ENCODE measurements around the gene DGKH. TPM values are rescaled to one million over a fixed set of nuclear protein-coding genes. Genes with fewer than 3 reads are reported as not detected.

The DGKH gene
- total RNA-seq, 1 donor = 8.7 TPM

- Histone ChIP-seq H4K20me1 (ENCODE audit: insufficient read depth, low read length) (no peaks in the 10 kb centered on the region), H3K4me2 (ENCODE audit: insufficient read depth, low read length) (no peak overlapping the region), H3K27ac (ENCODE audit: low read depth, low read length) (no peak overlapping the region), H3K79me2 (ENCODE audit: insufficient read depth, low read length) (no peaks in the 10 kb centered on the region), H3K4me1 (ENCODE audit: insufficient read depth, low read length) (no peaks in the 10 kb centered on the region), H3K27me3 (ENCODE audit: insufficient read depth, low read length) (no peaks in the 10 kb centered on the region), H2AFZ (ENCODE audit: low read length) (peak overlapping the region; percentile 59), H3K9me3 (ENCODE audit: low read depth, low read length) (no peaks in the 10 kb centered on the region), H3K36me3 (ENCODE audit: insufficient read depth, low read length) (peaks cover 35% of the 10 kb centered on the region), H3K4me3 (ENCODE audit: insufficient read depth, low read length) (no peak overlapping the region)
- DNase-seq (ENCODE audit: insufficient read length, low spot score, missing footprints) = peak; percentile 26
- TF ChIP-seq, protein P1, sequence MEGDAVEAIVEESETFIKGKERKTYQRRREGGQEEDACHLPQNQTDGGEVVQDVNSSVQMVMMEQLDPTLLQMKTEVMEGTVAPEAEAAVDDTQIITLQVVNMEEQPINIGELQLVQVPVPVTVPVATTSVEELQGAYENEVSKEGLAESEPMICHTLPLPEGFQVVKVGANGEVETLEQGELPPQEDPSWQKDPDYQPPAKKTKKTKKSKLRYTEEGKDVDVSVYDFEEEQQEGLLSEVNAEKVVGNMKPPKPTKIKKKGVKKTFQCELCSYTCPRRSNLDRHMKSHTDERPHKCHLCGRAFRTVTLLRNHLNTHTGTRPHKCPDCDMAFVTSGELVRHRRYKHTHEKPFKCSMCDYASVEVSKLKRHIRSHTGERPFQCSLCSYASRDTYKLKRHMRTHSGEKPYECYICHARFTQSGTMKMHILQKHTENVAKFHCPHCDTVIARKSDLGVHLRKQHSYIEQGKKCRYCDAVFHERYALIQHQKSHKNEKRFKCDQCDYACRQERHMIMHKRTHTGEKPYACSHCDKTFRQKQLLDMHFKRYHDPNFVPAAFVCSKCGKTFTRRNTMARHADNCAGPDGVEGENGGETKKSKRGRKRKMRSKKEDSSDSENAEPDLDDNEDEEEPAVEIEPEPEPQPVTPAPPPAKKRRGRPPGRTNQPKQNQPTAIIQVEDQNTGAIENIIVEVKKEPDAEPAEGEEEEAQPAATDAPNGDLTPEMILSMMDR (IDR thresholded peaks at IDR 0.05; ENCODE audit: extremely low read depth, low read depth, low read length) = peak; percentile 70
Observed at GRCh38 chr13:42215578-42216421, 167.4 kb downstream of the DGKH start.

- Histone ChIP-seq H3K79me2 (ENCODE audit: insufficient read depth, low read length) (no peaks in the 10 kb centered on the region), H3K4me3 (ENCODE audit: insufficient read depth, low read length) (no peak overlapping the region), H4K20me1 (ENCODE audit: insufficient read depth, low read length) (no peaks in the 10 kb centered on the region), H3K9me3 (ENCODE audit: low read depth, low read length) (no peaks in the 10 kb centered on the region), H3K27ac (ENCODE audit: low read depth, low read length) (no peak overlapping the region), H3K4me2 (ENCODE audit: insufficient read depth, low read length) (no peak overlapping the region), H3K27me3 (ENCODE audit: insufficient read depth, low read length) (no peaks in the 10 kb centered on the region), H3K4me1 (ENCODE audit: insufficient read depth, low read length) (no peaks in the 10 kb centered on the region), H3K36me3 (ENCODE audit: insufficient read depth, low read length) (peaks cover 38% of the 10 kb centered on the region), H2AFZ (ENCODE audit: low read length) (no peak overlapping the region)
- no peak for DNase-seq (ENCODE audit: insufficient read length, low spot score, missing footprints)
- TF ChIP-seq, protein P1 (IDR thresholded peaks at IDR 0.05; ENCODE audit: extremely low read depth, low read depth, low read length) = no peak
Observed at GRCh38 chr13:42216422-42216735, 167.9 kb downstream of the DGKH start.

DNA sequence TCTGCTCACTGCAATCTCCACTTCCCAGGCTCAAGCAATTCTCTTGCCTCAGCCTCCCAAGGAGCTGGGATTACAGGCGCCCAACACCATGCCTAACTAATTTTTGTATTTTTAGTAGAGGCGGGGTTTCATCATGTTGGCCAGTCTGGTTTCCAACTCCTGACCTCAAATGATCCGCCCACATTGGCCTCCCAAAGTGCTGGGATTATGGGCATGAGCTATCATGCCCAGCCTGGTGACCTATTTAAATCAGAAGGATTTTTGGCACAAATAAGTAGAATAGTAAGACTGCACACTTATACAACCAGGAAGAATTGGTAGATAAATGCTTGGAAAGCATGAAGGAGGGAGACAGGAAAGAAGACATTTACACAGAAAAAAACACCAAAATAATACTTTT is 170.1 kb downstream of the DGKH start:
- no peak for DNase-seq (ENCODE audit: insufficient read length, low spot score, missing footprints)
- TF ChIP-seq, protein P1 (IDR thresholded peaks at IDR 0.05; ENCODE audit: extremely low read depth, low read depth, low read length) = no peak
- H3K79me2 ChIP-seq (ENCODE audit: insufficient read depth, low read length) = no peaks in the 10 kb centered on the region
- H3K36me3 ChIP-seq (ENCODE audit: insufficient read depth, low read length) = peaks cover 33% of the 10 kb centered on the region
- H3K27me3 ChIP-seq (ENCODE audit: insufficient read depth, low read length) = no peaks in the 10 kb centered on the region
- H3K4me2 ChIP-seq (ENCODE audit: insufficient read depth, low read length) = no peak overlapping the region
- H4K20me1 ChIP-seq (ENCODE audit: insufficient read depth, low read length) = no peaks in the 10 kb centered on the region
- no peak overlapping the region for H2AFZ ChIP-seq (ENCODE audit: low read length)
- H3K4me1 ChIP-seq (ENCODE audit: insufficient read depth, low read length) = no peaks in the 10 kb centered on the region
- H3K4me3 ChIP-seq (ENCODE audit: insufficient read depth, low read length) = no peak overlapping the region
- H3K27ac ChIP-seq (ENCODE audit: low read depth, low read length) = no peak overlapping the region
- H3K9me3 ChIP-seq (ENCODE audit: low read depth, low read length) = no peaks in the 10 kb centered on the region

DNA sequence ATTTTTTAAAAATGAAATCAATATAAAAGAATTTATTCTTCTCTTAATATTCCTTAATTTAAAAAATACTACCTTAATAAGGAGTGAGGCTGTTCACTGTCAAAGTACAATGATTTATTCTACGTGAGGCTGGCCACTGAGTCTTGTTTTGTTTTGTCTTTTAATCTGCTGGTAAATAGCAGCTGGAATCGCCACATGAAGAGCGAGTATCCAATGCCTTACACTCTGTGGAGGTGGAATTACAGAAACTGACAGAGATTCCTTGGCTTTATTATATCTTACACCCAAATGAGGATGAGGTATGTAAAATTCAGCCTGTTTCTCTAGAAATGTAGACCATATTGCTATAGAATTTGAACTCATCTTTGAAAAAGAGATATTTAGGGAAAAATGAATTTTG is 170.6 kb downstream of the DGKH start:
- Histone ChIP-seq H4K20me1 (ENCODE audit: insufficient read depth, low read length) (no peaks in the 10 kb centered on the region), H2AFZ (ENCODE audit: low read length) (no peak overlapping the region), H3K27me3 (ENCODE audit: insufficient read depth, low read length) (no peaks in the 10 kb centered on the region), H3K27ac (ENCODE audit: low read depth, low read length) (no peak overlapping the region), H3K4me1 (ENCODE audit: insufficient read depth, low read length) (no peaks in the 10 kb centered on the region), H3K9me3 (ENCODE audit: low read depth, low read length) (no peaks in the 10 kb centered on the region), H3K36me3 (ENCODE audit: insufficient read depth, low read length) (peaks cover 33% of the 10 kb centered on the region), H3K79me2 (ENCODE audit: insufficient read depth, low read length) (no peaks in the 10 kb centered on the region), H3K4me2 (ENCODE audit: insufficient read depth, low read length) (no peak overlapping the region), H3K4me3 (ENCODE audit: insufficient read depth, low read length) (no peak overlapping the region)
- DNase-seq (ENCODE audit: insufficient read length, low spot score, missing footprints) = no peak
- TF ChIP-seq, protein P1 (IDR thresholded peaks at IDR 0.05; ENCODE audit: extremely low read depth, low read depth, low read length) = no peak
